Measurements from ENCODE around the gene LUZP1. TPM values are rescaled to one million over a fixed set of nuclear protein-coding genes. Genes with fewer than 3 reads are reported as not detected.

Gene LUZP1
- total RNA-seq, 1 donor from 2014 or later, result 9.9 TPM

GRCh38 chr1:23177438-23178380 is 9.1 kb upstream of the LUZP1 start:
- Histone ChIP-seq H3K4me3 (ENCODE audit: low read length in 3 of 3) (peak overlapping the region; percentile 75 to 78 (median 78)), H3K27ac (ENCODE audit: low read depth, low read length) (peak overlapping the region; percentile 70), H3K9ac (ENCODE audit: low read depth in 1 of 3, low read length in 3 of 3) (peak overlapping the region; percentile 77 to 82 (median 77)), H3K9me3 (ENCODE audit: control insufficient read depth in 3 of 3, low read length in 3 of 3) (no peaks in the 10 kb centered on the region), H3K27me3 (ENCODE audit: control insufficient read depth in 3 of 3, insufficient read depth in 3 of 3, low read length in 3 of 3) (peaks cover 0 to 4% (median 0%) of the 10 kb centered on the region in 3 donors), H3K36me3 (ENCODE audit: control insufficient read depth in 3 of 3, insufficient read depth in 3 of 3, low read length in 3 of 3) (no peaks in the 10 kb centered on the region), H3K4me1 (ENCODE audit: control insufficient read depth in 3 of 3, insufficient read depth in 3 of 3, low read length in 3 of 3) (peaks cover 6 to 12% (median 6%) of the 10 kb centered on the region in 3 donors)

- peak overlapping the region; percentile 70 for H3K27ac ChIP-seq (ENCODE audit: low read depth, low read length)
- H3K4me3 ChIP-seq (ENCODE audit: low read length in 3 of 3), result peak overlapping the region; percentile 66 to 78 (median 75)
- H3K9ac ChIP-seq (ENCODE audit: low read depth in 1 of 3, low read length in 3 of 3), result peak overlapping the region; percentile 71 to 82 (median 77)
- peaks cover 0 to 4% (median 0%) of the 10 kb centered on the region in 3 donors for H3K27me3 ChIP-seq (ENCODE audit: control insufficient read depth in 3 of 3, insufficient read depth in 3 of 3, low read length in 3 of 3)
- no peaks in the 10 kb centered on the region for H3K36me3 ChIP-seq (ENCODE audit: control insufficient read depth in 3 of 3, insufficient read depth in 3 of 3, low read length in 3 of 3)
- H3K4me1 ChIP-seq (ENCODE audit: control insufficient read depth in 3 of 3, insufficient read depth in 3 of 3, low read length in 3 of 3), result peaks cover 6 to 12% (median 6%) of the 10 kb centered on the region in 3 donors
- H3K9me3 ChIP-seq (ENCODE audit: control insufficient read depth in 3 of 3, low read length in 3 of 3), result no peaks in the 10 kb centered on the region
Observed at GRCh38 chr1:23177031-23177430, 8.4 kb upstream of the LUZP1 start.

GRCh38 chr1:23174426-23175110 is 5.9 kb upstream of the LUZP1 start:
- H3K9me3 ChIP-seq (ENCODE audit: control insufficient read depth in 3 of 3, low read length in 3 of 3), result no peaks in the 10 kb centered on the region
- H3K9ac ChIP-seq (ENCODE audit: low read depth in 1 of 3, low read length in 3 of 3), result no peak overlapping the region
- H3K36me3 ChIP-seq (ENCODE audit: control insufficient read depth in 3 of 3, insufficient read depth in 3 of 3, low read length in 3 of 3), result no peaks in the 10 kb centered on the region
- H3K27me3 ChIP-seq (ENCODE audit: control insufficient read depth in 3 of 3, insufficient read depth in 3 of 3, low read length in 3 of 3), result peaks cover 0 to 4% (median 0%) of the 10 kb centered on the region in 3 donors
- peaks cover 9 to 17% (median 12%) of the 10 kb centered on the region in 3 donors for H3K4me1 ChIP-seq (ENCODE audit: control insufficient read depth in 3 of 3, insufficient read depth in 3 of 3, low read length in 3 of 3)
- no peak overlapping the region for H3K27ac ChIP-seq (ENCODE audit: low read depth, low read length)
- H3K4me3 ChIP-seq (ENCODE audit: low read length in 3 of 3), result no peak overlapping the region

GRCh38 chr1:23171181-23171755 is 2.6 kb upstream of the LUZP1 start:
- H3K27ac ChIP-seq (ENCODE audit: low read depth, low read length), result no peak overlapping the region
- no peaks in the 10 kb centered on the region for H3K27me3 ChIP-seq (ENCODE audit: control insufficient read depth in 3 of 3, insufficient read depth in 3 of 3, low read length in 3 of 3)
- H3K9ac ChIP-seq (ENCODE audit: low read depth in 1 of 3, low read length in 3 of 3), result no peak overlapping the region
- no peaks in the 10 kb centered on the region for H3K36me3 ChIP-seq (ENCODE audit: control insufficient read depth in 3 of 3, insufficient read depth in 3 of 3, low read length in 3 of 3)
- H3K4me1 ChIP-seq (ENCODE audit: control insufficient read depth in 3 of 3, insufficient read depth in 3 of 3, low read length in 3 of 3), result peaks cover 10 to 14% (median 11%) of the 10 kb centered on the region in 3 donors
- H3K4me3 ChIP-seq (ENCODE audit: low read length in 3 of 3), result no peak overlapping the region
- no peaks in the 10 kb centered on the region for H3K9me3 ChIP-seq (ENCODE audit: control insufficient read depth in 3 of 3, low read length in 3 of 3)

GRCh38 chr1:23169727-23170335 is 1.2 kb upstream of the LUZP1 start:
- peaks cover 10 to 14% (median 14%) of the 10 kb centered on the region in 3 donors for H3K4me1 ChIP-seq (ENCODE audit: control insufficient read depth in 3 of 3, insufficient read depth in 3 of 3, low read length in 3 of 3)
- peak overlapping the region in 1 of 3 donors; percentile 45 for H3K9ac ChIP-seq (ENCODE audit: low read depth in 1 of 3, low read length in 3 of 3)
- no peaks in the 10 kb centered on the region for H3K27me3 ChIP-seq (ENCODE audit: control insufficient read depth in 3 of 3, insufficient read depth in 3 of 3, low read length in 3 of 3)
- peak overlapping the region in 1 of 3 donors; percentile 43 for H3K4me3 ChIP-seq (ENCODE audit: low read length in 3 of 3)
- H3K27ac ChIP-seq (ENCODE audit: low read depth, low read length), result peak overlapping the region; percentile 85
- no peaks in the 10 kb centered on the region for H3K36me3 ChIP-seq (ENCODE audit: control insufficient read depth in 3 of 3, insufficient read depth in 3 of 3, low read length in 3 of 3)
- no peaks in the 10 kb centered on the region for H3K9me3 ChIP-seq (ENCODE audit: control insufficient read depth in 3 of 3, low read length in 3 of 3)

GRCh38 chr1:23169195-23169575 is 529 bp upstream of the LUZP1 start:
- peak overlapping the region; percentile 43 to 83 (median 78) for H3K4me3 ChIP-seq (ENCODE audit: low read length in 3 of 3)
- no peaks in the 10 kb centered on the region for H3K36me3 ChIP-seq (ENCODE audit: control insufficient read depth in 3 of 3, insufficient read depth in 3 of 3, low read length in 3 of 3)
- no peaks in the 10 kb centered on the region for H3K9me3 ChIP-seq (ENCODE audit: control insufficient read depth in 3 of 3, low read length in 3 of 3)
- H3K27me3 ChIP-seq (ENCODE audit: control insufficient read depth in 3 of 3, insufficient read depth in 3 of 3, low read length in 3 of 3), result no peaks in the 10 kb centered on the region
- H3K27ac ChIP-seq (ENCODE audit: low read depth, low read length), result peak overlapping the region; percentile 85
- H3K9ac ChIP-seq (ENCODE audit: low read depth in 1 of 3, low read length in 3 of 3), result no peak overlapping the region
- H3K4me1 ChIP-seq (ENCODE audit: control insufficient read depth in 3 of 3, insufficient read depth in 3 of 3, low read length in 3 of 3), result peaks cover 10 to 14% (median 14%) of the 10 kb centered on the region in 3 donors

GRCh38 chr1:23168079-23168444 is 594 bp downstream of the LUZP1 start:
- no peaks in the 10 kb centered on the region for H3K36me3 ChIP-seq (ENCODE audit: control insufficient read depth in 3 of 3, insufficient read depth in 3 of 3, low read length in 3 of 3)
- H3K4me1 ChIP-seq (ENCODE audit: control insufficient read depth in 3 of 3, insufficient read depth in 3 of 3, low read length in 3 of 3), result peaks cover 10 to 14% (median 14%) of the 10 kb centered on the region in 3 donors
- H3K27me3 ChIP-seq (ENCODE audit: control insufficient read depth in 3 of 3, insufficient read depth in 3 of 3, low read length in 3 of 3), result no peaks in the 10 kb centered on the region
- H3K9me3 ChIP-seq (ENCODE audit: control insufficient read depth in 3 of 3, low read length in 3 of 3), result no peaks in the 10 kb centered on the region
- peak overlapping the region; percentile 85 for H3K27ac ChIP-seq (ENCODE audit: low read depth, low read length)
- peak overlapping the region; percentile 76 to 78 (median 76) for H3K9ac ChIP-seq (ENCODE audit: low read depth in 1 of 3, low read length in 3 of 3)
- H3K4me3 ChIP-seq (ENCODE audit: low read length in 3 of 3), result peak overlapping the region; percentile 78 to 90 (median 83)

- H3K9ac ChIP-seq (ENCODE audit: low read depth in 1 of 3, low read length in 3 of 3), result peak overlapping the region; percentile 76 to 78 (median 76)
- H3K27ac ChIP-seq (ENCODE audit: low read depth, low read length), result peak overlapping the region; percentile 51
- peaks cover 10 to 14% (median 14%) of the 10 kb centered on the region in 3 donors for H3K4me1 ChIP-seq (ENCODE audit: control insufficient read depth in 3 of 3, insufficient read depth in 3 of 3, low read length in 3 of 3)
- H3K27me3 ChIP-seq (ENCODE audit: control insufficient read depth in 3 of 3, insufficient read depth in 3 of 3, low read length in 3 of 3), result no peaks in the 10 kb centered on the region
- H3K36me3 ChIP-seq (ENCODE audit: control insufficient read depth in 3 of 3, insufficient read depth in 3 of 3, low read length in 3 of 3), result no peaks in the 10 kb centered on the region
- no peaks in the 10 kb centered on the region for H3K9me3 ChIP-seq (ENCODE audit: control insufficient read depth in 3 of 3, low read length in 3 of 3)
- H3K4me3 ChIP-seq (ENCODE audit: low read length in 3 of 3), result peak overlapping the region; percentile 72 to 83 (median 78)
Observed at GRCh38 chr1:23167353-23168078, 1.1 kb downstream of the LUZP1 start.

GRCh38 chr1:23166854-23167253 is 1.8 kb downstream of the LUZP1 start:
- Histone ChIP-seq H3K9me3 (ENCODE audit: control insufficient read depth in 3 of 3, low read length in 3 of 3) (no peaks in the 10 kb centered on the region), H3K27me3 (ENCODE audit: control insufficient read depth in 3 of 3, insufficient read depth in 3 of 3, low read length in 3 of 3) (no peaks in the 10 kb centered on the region), H3K27ac (ENCODE audit: low read depth, low read length) (peak overlapping the region; percentile 51), H3K36me3 (ENCODE audit: control insufficient read depth in 3 of 3, insufficient read depth in 3 of 3, low read length in 3 of 3) (no peaks in the 10 kb centered on the region), H3K4me3 (ENCODE audit: low read length in 3 of 3) (peak overlapping the region; percentile 72 to 83 (median 78)), H3K4me1 (ENCODE audit: control insufficient read depth in 3 of 3, insufficient read depth in 3 of 3, low read length in 3 of 3) (peaks cover 10 to 14% (median 14%) of the 10 kb centered on the region in 3 donors), H3K9ac (ENCODE audit: low read depth in 1 of 3, low read length in 3 of 3) (peak overlapping the region in 2 of 3 donors; percentile 76 to 78)
